Smooth muscle cell (in vitro differentiated cells): ENCODE results near the gene SNX20. TPM values are rescaled to one million over a fixed set of nuclear protein-coding genes. Genes with fewer than 3 reads are reported as not detected.

ENCODE experiments used
- DNase-seq: peaks from one replicate; lab custom pipeline; 2025; ENCODE audit not compliant: unreplicated experiment; lab: John Stamatoyannopoulos, UW
- H2AFZ ChIP-seq: fragments of 200-600 bp; sonication (generic); 2 replicates; pipeline ENCODE4 v1.6.0; 2016; ENCODE audit warnings: antibody characterized with exemption, low read depth, mild to moderate bottlenecking
- H3F3A ChIP-seq: fragments of 200-600 bp; sonication (generic); 2 replicates; pipeline ENCODE4 v1.6.0; 2017; ENCODE audit warnings: antibody characterized with exemption, low read depth
- H3K27ac ChIP-seq: fragments of 200-600 bp; sonication (generic); 2 replicates; pipeline ENCODE4 v1.5.1; 2016; ENCODE audit warnings: low read depth, mild to moderate bottlenecking
- H3K27me3 ChIP-seq: fragments of 200-600 bp; sonication (generic); 2 replicates; pipeline ENCODE4 v1.6.1; 2016; ENCODE audit warnings: low read depth, mild to moderate bottlenecking
- H3K36me3 ChIP-seq: fragments of 200-600 bp; sonication (generic); 2 replicates; pipeline ENCODE4 v1.5.1; 2016; ENCODE audit warnings: low read depth
- H3K4me1 ChIP-seq: fragments of 200-600 bp; sonication (generic); 2 replicates; pipeline ENCODE4 v1.5.1; 2016; ENCODE audit warnings: low read depth
- H3K4me2 ChIP-seq: fragments of 200-600 bp; sonication (generic); 2 replicates; pipeline ENCODE4 v1.6.0; 2016; ENCODE audit warnings: mild to moderate bottlenecking
- H3K4me3 ChIP-seq: fragments of 200-600 bp; sonication (generic); 2 replicates; pipeline ENCODE4 v1.5.1; 2016; ENCODE audit warnings: mild to moderate bottlenecking
- H3K79me2 ChIP-seq: fragments of 200-600 bp; sonication (generic); 2 replicates; pipeline ENCODE4 v1.6.0; 2016; ENCODE audit warnings: low read depth, mild to moderate bottlenecking
- H3K9ac ChIP-seq: fragments of 200-600 bp; sonication (generic); 2 replicates; pipeline ENCODE4 v1.6.0; 2016; ENCODE audit warnings: low read depth
- H3K9me3 ChIP-seq: fragments of 200-600 bp; sonication (generic); replicated peaks from 2 replicates; pipeline ENCODE4 v1.5.1; 2016; ENCODE audit warnings: low read depth
- H4K20me1 ChIP-seq: fragments of 200-600 bp; sonication (generic); 2 replicates; pipeline ENCODE4 v1.6.0; 2016; ENCODE audit warnings: low read depth
- CTCF ChIP-seq: fragments of 200-600 bp; sonication (generic); IDR thresholded peaks from 2 replicates; pipeline ENCODE4 v1.5.1; 2017; ENCODE audit warnings: borderline replicate concordance, mild to moderate bottlenecking, antibody characterized with exemption; ENCODE audit not compliant: insufficient read depth, poor library complexity, severe bottlenecking
- WGBS: methylation state at CpG from one replicate; pipeline ENCODE4 v1.1.7; 2016; ENCODE audit warnings: low lambda C conversion rate; 5-methylcytosine and 5-hydroxymethylcytosine counted together
- polyA plus RNA-seq: library from polyadenylated mRNA; unstranded; fragments of >200 nt; fragmentation: Nextera tagmentation; extraction: Ambion mirVana; gene quantifications from 2 replicates; pipeline ENCODE4 v1.2.1, GENCODE V29; 2016
- total RNA-seq: library from RNA; depleted of rRNA; stranded (reverse); fragments of >200 nt; gene quantifications from 2 replicates; pipeline ENCODE4 v1.2.3, GENCODE V29; 2014

SNX20 gene
- total and polyA plus RNA-seq, 2 experiments from 2014 or later: not detected

- no peak overlapping the region for H3K27ac ChIP-seq
- 90% methylated on average over 8 of the region's 8 CpGs for WGBS
- no peaks in the 10 kb centered on the region for H3K27me3 ChIP-seq
- no peak overlapping the region for H3K4me3 ChIP-seq
- H3K79me2 ChIP-seq: no peaks in the 10 kb centered on the region
- no peak overlapping the region for H3K9ac ChIP-seq
- no peak for TF ChIP-seq CTCF
- H4K20me1 ChIP-seq: no peaks in the 10 kb centered on the region
- no peaks in the 10 kb centered on the region for H3F3A ChIP-seq
- no peak overlapping the region for H2AFZ ChIP-seq
- DNase-seq: no peak
- H3K36me3 ChIP-seq: no peaks in the 10 kb centered on the region
- H3K9me3 ChIP-seq: no peaks in the 10 kb centered on the region
- H3K4me1 ChIP-seq: no peaks in the 10 kb centered on the region
- H3K4me2 ChIP-seq: no peak overlapping the region
These were observed 56.6 kb downstream of the SNX20 start for GRCh38 chr16:50624449-50624970.

- H3K9me3 ChIP-seq: no peaks in the 10 kb centered on the region
- no peak for TF ChIP-seq CTCF
- no peak overlapping the region for H3K4me3 ChIP-seq
- no peaks in the 10 kb centered on the region for H3K79me2 ChIP-seq
- no peak overlapping the region for H3K4me2 ChIP-seq
- H3K27me3 ChIP-seq: no peaks in the 10 kb centered on the region
- no peaks in the 10 kb centered on the region for H3K4me1 ChIP-seq
- H4K20me1 ChIP-seq: no peaks in the 10 kb centered on the region
- no peaks in the 10 kb centered on the region for H3K36me3 ChIP-seq
- H3K9ac ChIP-seq: no peak overlapping the region
- no peak overlapping the region for H2AFZ ChIP-seq
- no peaks in the 10 kb centered on the region for H3F3A ChIP-seq
- WGBS: 96% methylated on average over 16 of the region's 16 CpGs
- DNase-seq: no peak
- no peak overlapping the region for H3K27ac ChIP-seq
These were observed 58.3 kb downstream of the SNX20 start for GRCh38 chr16:50622643-50623369.

- Histone ChIP-seq H3K9ac (no peak overlapping the region), H3K79me2 (no peaks in the 10 kb centered on the region), H3K4me3 (no peak overlapping the region), H3K4me2 (no peak overlapping the region), H3K4me1 (peaks cover 5% of the 10 kb centered on the region), H3K36me3 (no peaks in the 10 kb centered on the region), H3K9me3 (no peaks in the 10 kb centered on the region), H2AFZ (no peak overlapping the region), H3K27ac (no peak overlapping the region), H3F3A (no peaks in the 10 kb centered on the region), H4K20me1 (no peaks in the 10 kb centered on the region), H3K27me3 (no peaks in the 10 kb centered on the region)
- 98% methylated on average over 7 of the region's 7 CpGs for WGBS
- no peak for DNase-seq
- TF ChIP-seq CTCF: no peak
These were observed 59.1 kb downstream of the SNX20 start for GRCh38 chr16:50622029-50622428.

Other genes starting within 250 kb of the SNX20 start
- gene NKD1, start 132.9 kb downstream of the SNX20 start, total RNA-seq: 4.5 and 5.6 TPM in 2 replicates
- 8.8 and 18.8 TPM in 2 replicates for gene NKD1, start 132.9 kb downstream of the SNX20 start, polyA plus RNA-seq
- 0.63 and 0.90 TPM in 2 replicates for gene NOD2, start 12.3 kb upstream of the SNX20 start, total RNA-seq
- gene NOD2, start 12.3 kb upstream of the SNX20 start, polyA plus RNA-seq: 0.56 TPM in 1 of 2 replicates, not detected in the other
- gene CYLD, start 60.8 kb upstream of the SNX20 start, total RNA-seq: 13.8 and 33.3 TPM in 2 replicates
- gene CYLD, start 60.8 kb upstream of the SNX20 start, polyA plus RNA-seq: 10.2 and 11.3 TPM in 2 replicates